Measurements from ENCODE around the gene EXPH5. TPM values are rescaled to one million over a fixed set of nuclear protein-coding genes. Genes with fewer than 3 reads are reported as not detected.
A peak's percentile ranks its signal among the peaks of the same experiment; 100 is the strongest.

The EXPH5 gene
- total and polyA plus RNA-seq, 9 of the 15 experiments (the other 6 are each of a cell fraction or from before 2014, with no cell fraction given): 1.3 to 8.5 (median 4.8) TPM

DNA sequence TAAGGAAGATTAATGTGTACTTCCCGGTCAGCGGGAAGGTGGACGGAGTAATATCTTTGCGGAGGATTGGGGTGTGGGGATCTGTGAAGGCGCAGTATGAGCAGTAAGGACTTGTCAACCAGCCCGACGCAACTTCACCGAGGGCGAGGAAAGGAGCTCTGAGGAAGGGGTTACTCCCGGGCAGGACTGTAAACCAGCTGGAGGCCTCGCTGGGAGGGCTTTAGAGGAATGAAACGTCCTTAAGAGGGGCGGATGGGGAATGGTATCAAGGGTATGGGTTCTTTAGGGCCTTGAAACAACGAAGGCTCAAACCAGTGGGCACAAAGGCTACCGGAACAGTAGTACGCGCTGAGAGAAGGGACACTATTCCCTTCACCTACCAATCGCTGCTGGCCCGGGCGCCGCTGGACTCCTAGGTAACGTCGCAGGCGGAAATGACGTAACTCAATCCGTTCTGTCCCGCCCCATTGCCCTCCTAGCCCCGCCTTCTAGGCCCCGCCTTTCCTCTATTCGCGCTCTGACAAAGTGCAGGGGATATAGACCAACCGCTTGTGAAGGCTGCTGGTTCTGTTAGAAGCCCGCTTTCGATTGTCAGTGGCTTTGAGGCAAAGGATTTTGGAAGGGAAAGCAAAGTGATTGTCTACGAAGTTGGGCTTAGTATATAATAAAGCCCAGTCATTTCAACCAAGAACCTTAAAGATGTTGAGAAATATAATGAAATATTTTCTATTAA, 126.3 kb downstream of the EXPH5 start, which contains the start of gene C11orf65:
Gene C11orf65 (minus strand): TSS at position 439 of the 733 bp plus-strand sequence. CDS start 5,970 bp downstream, outside the sequence.
- Histone ChIP-seq H3K79me2 (ENCODE audit: control insufficient read depth, insufficient read depth, low read length) (no peaks in the 10 kb centered on the region), H3K4me2 (ENCODE audit: insufficient read depth, low read length) (peak within 1 kb of the TSS; percentile 85), H3K9ac (ENCODE audit: insufficient read depth in 1 of 2, low read depth in 2 of 2, low read length in 2 of 2) (peak within 1 kb of the TSS; percentile 92 to 96), H3K27me3 (ENCODE audit: control insufficient read depth in 2 of 2, insufficient read depth in 2 of 2, low read length in 2 of 2) (no peaks in the 10 kb centered on the region), H3K9me3 (replicated peaks; ENCODE audit: control insufficient read depth, insufficient read depth, low read depth, low read length) (no peaks in the 10 kb centered on the region), H3K9me1 (ENCODE audit: control insufficient read depth, insufficient read depth, low read length) (no peaks in the 10 kb centered on the region), H3K4me1 (replicated peaks in 1 of 2; ENCODE audit: control insufficient read depth in 2 of 2, insufficient read depth in 2 of 2, low read length in 2 of 2) (peaks cover 6 to 8% of the 10 kb centered on the region in 2 experiments; a peak in 4 of 5 replicates), H4K20me1 (replicated peaks; ENCODE audit: control insufficient read depth, insufficient read depth, low read length) (no peaks in the 10 kb centered on the region), H3K27ac (ENCODE audit: extremely low read depth, low read depth, low read length) (peak within 1 kb of the TSS; percentile 91), H3K36me3 (ENCODE audit: control insufficient read depth, insufficient read depth, low read length) (no peaks in the 10 kb centered on the region), H3K4me3 (peak within 1 kb of the TSS; percentile 54), H2AFZ (ENCODE audit: low read depth, low read length) (peak within 1 kb of the TSS; percentile 77)
- intact Hi-C loops (cut with micrococcal nuclease): loop anchor here (2.0 kb wide), 1 partner anchor 244 kb away; the partner anchor contains the start of genes ATM and NPAT
- POLR2A ChIA-PET: interaction anchor here (0.6 to 1.9 kb wide), 9 partner anchors 11 to 1828 kb away, joined by 3 to 11 read pairs (median 3); no protein-coding TSS in a partner anchor
- under 1% methylated on average over 35 of the region's 35 CpGs for WGBS (ENCODE audit: insufficient coverage, low coverage, missing lambda C conversion rate)
- CTCF ChIA-PET (ENCODE audit: low intra/inter-chr PET ratio): interaction anchor here (0.7 kb wide), 1 partner anchor 251 kb away, joined by 3 read pairs; no protein-coding TSS in a partner anchor
- BruUV-seq (replicated peaks): TSS peak; percentile 94
- peak; percentile 94 to 97 (median 95) for DNase-seq (ENCODE audit: extremely low read depth in 1 of 4, low spot score in 3 of 4)
- in situ Hi-C loops (cut with MboI): no loop called here
- FAIRE-seq: peak; percentile 98
- peak; percentile 98 for ATAC-seq
- TF ChIP-seq, protein P1, sequence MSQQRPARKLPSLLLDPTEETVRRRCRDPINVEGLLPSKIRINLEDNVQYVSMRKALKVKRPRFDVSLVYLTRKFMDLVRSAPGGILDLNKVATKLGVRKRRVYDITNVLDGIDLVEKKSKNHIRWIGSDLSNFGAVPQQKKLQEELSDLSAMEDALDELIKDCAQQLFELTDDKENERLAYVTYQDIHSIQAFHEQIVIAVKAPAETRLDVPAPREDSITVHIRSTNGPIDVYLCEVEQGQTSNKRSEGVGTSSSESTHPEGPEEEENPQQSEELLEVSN (IDR thresholded peaks at IDR 0.05; ENCODE audit: borderline replicate concordance in 1 of 2, extremely low read depth in 1 of 2, insufficient read depth in 1 of 2, insufficient read length in 1 of 2, low read depth in 1 of 2, low read length in 1 of 2, poor library complexity in 1 of 2, severe bottlenecking in 1 of 2): peak; percentile 2 to 33
- TF ChIP-seq ZNF395 (CRISPR knock-in tag; IDR thresholded peaks at IDR 0.05) (peak; percentile 47; the same call in 1 of the 2 replicates), THAP12 (CRISPR knock-in tag; IDR thresholded peaks at IDR 0.05) (peak; percentile 86; the same call in 1 of the 2 replicates), FOXK1 (CRISPR knock-in tag; IDR thresholded peaks at IDR 0.05; ENCODE audit: borderline replicate concordance) (no peak), ZC3H8 (IDR thresholded peaks at IDR 0.05) (0 out of 2 replicates have a peak, but pooled peaks have one; percentile 47), ZNF778 (CRISPR knock-in tag; IDR thresholded peaks at IDR 0.05) (no peak), FOXK2 (conservative IDR thresholded peaks at IDR 0.05 in 1 of 2, IDR thresholded peaks at IDR 0.05 in 1 of 2; ENCODE audit: low read depth in 2 of 2) (peak; percentile 62 to 84; a peak in 3 of 4 replicates), STAT5B (CRISPR knock-in tag; IDR thresholded peaks at IDR 0.05) (no peak), POLR2A (conservative IDR thresholded peaks at IDR 0.05) (peak; percentile 99)
